GM19324 (cell line): ENCODE data around the gene S100A8.

Source experiments
- ATAC-seq: cut with Tn5 transposase; IDR thresholded peaks from one replicate; pipeline ENCODE4 v1.9.1; 2021; ENCODE audit warnings: mild to moderate bottlenecking, moderate library complexity; ENCODE audit not compliant: unreplicated experiment, low FRiP score

S100A8 gene

DNA sequence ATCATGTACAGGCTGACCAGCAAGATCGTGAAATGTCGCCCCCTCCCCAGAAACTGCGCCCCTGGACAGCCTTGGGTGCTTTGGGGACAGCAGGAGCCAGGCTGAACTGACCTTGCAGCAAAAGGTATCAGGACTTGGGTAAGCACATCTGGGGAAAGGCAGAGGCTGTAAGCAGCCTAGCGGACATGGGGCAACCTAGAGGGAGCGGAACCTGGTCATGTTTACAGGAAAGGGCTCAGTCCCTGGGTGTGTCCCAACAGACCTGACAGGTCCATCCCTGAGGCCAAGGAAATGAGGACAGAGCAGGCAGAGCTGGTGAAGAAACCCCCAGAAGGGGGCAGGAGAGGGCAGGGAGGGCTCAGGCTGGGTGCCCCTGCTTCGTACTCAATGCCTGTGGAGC is 3.1 kb upstream of the S100A8 start:
- ATAC-seq = no peak

DNA sequence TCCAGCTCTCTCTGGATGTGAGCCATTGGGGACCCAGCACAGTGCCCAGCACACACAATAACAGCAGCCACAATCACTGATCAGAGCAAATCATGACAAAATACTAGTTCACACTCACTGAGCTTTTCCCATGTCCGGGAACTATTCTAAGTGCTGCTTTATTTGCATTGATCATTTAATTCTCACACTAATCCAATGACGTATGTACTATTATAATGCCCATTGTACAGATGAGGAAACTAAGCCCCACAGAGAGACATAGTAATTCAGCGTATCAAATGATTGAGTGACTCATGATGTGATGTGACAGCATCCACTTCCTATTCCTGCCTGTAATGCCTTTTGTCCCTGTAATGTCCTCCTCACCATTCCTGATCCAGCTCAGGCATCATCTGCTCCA is 1.9 kb upstream of the S100A8 start:
- no peak for ATAC-seq

DNA sequence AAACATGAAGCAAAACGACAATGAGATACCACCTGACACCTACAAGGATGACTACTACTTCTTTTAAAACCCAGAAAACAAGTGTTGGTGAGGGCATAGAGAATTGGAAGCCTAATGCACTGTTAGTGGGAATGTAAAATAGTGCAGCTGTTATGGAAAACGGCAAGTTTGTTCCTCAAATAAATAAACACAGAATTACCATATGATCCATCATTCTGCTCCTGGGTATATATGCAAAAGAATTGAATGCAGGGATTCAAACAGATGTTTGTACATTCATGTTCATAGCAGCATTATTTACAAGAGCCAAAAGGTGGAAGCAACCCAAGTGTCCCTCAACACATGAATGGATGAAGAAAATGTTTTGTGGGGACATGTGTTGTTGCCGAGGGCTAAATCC is 1.4 kb upstream of the S100A8 start:
- ATAC-seq = no peak

DNA sequence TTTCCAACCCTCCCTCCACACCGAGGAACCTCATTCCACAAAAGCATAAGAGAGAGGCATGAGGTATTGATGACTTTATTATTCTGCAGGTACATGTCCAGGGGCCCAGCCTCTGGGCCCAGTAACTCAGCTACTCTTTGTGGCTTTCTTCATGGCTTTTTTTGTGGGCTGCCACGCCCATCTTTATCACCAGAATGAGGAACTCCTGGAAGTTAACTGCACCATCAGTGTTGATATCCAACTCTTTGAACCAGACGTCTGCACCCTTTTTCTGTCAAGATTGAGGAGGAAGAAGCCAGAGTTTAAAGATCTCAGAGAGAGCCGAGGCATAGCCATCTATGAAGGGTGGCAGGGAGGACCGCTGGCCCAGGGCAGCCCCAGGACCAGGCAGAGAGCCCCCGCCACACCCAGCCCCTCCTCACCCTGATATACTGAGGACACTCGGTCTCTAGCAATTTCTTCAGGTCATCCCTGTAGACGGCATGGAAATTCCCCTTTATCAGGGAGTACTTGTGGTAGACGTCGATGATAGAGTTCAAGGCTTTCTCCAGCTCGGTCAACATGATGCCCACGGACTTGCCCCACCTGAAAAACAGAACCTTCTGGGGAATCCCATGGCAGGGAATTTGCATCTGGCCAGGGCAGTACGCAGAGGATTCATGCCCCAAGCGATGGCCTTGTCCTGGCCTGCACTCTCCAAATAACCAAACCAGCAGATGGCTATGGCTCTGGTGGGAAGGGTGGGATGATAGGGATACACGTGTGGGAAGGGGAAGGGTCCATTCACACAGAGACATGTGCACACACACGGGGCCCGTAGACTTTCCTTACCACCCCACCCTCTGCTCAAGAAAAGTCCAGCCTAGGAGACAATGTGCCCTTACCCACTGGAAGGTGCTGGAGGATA is 647 bp downstream of the S100A8 start:
- no peak for ATAC-seq

DNA sequence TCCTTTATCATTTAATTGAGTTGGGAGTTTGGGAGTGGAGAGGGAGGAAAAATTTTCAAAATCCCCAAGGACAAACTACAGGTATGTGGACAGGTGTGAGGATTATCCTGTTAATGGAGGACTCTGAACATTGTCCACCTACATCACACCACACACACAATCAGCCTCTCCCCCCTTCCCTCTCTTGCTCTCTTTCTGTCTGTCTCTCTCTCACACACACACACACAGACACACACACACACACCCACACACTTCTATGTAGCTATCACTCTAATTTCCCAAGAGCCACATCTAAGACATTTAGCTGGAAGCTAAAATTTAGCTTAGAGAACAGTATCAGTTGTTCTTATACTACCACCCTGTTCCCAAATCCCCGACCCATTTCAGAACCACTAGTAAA is 1.5 kb downstream of the S100A8 start:
- ATAC-seq = no peak

DNA sequence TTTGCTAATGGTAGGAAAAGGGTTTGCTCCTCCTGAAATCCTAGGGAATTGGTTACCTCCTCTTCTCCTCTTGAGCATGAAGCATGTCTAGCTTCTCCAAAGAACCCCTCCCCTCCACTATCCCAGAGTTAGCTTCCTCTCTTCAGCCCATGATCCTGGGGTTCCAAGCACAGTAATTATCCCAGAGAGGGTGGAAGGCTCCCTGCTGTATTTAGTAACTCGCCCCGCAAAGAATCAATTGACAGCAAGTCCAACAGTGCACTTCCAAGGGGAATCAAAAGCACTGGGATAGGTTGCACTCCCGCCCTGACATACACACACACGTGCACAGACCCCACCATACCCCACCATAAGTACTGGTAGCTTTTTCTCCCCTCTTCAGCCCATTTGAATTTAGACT is 3.1 kb downstream of the S100A8 start:
- ATAC-seq = no peak

DNA sequence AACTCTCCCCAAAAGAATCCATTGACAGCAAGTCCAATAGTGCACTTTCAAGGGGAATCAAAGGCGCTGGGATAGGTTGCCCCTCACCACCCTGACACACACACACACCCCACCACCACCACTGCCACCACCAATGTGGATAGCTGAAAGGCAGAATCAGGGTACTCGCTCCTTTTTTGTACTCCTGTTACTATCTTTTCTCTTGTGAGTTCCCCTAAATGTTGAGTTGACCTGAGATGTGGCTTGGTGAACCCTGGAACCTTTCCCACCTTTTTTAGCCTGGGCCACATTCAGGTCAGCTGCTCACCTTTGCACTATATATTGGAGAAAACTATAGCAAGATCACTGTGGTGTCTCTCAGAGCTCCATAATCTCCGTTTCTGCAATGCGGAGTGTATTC is 3.9 kb downstream of the S100A8 start:
- ATAC-seq = no peak

DNA sequence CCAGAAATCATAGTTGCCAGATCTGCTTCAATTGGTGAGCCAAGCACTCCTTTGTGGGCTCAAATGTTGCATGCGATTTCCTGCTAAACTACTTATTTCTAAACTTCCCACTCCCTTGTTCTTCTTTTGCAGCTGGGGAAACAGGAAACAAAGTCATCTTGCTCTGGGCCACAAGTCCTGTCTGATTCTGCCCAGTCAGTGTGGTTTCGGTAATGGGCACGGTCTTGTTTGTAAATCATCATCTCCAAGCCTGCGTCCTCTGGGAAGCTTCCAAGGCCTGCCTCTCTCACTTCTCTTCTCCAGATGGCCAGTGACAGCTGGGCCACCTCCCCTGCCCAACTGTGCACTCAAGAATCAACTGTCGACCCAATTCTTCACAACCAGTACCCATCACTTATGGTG is 4.4 kb downstream of the S100A8 start:
- no peak for ATAC-seq

DNA sequence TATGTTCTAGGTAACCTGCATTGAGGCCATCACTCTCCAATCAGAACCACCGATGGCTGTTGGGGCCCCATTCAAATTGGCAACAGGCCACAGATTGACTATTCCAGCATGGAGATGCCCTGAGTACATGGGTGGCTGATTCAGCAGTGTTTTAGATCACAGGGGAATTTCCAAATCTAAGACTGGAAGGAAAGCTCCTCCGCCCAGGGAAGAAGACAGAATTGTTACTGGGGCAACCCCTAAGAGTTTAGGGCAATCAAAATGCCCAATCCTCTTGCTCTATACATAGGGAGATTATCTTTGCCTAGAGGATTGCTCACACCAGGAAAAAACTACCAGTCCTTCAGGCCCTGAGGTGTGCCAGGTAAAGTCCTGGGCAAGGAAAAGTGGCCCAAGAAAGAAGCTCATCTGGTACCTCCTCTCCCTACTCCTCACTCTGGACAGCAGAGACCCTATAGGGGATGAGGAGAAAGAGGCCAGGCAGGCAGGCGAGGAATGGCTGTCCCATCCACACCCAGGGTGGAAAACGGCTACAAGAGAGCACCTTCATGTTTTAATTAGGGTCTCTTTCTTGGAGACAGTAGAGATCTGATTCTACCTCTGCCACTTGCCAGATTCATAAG is 5.8 kb downstream of the S100A8 start:
- no peak for ATAC-seq

DNA sequence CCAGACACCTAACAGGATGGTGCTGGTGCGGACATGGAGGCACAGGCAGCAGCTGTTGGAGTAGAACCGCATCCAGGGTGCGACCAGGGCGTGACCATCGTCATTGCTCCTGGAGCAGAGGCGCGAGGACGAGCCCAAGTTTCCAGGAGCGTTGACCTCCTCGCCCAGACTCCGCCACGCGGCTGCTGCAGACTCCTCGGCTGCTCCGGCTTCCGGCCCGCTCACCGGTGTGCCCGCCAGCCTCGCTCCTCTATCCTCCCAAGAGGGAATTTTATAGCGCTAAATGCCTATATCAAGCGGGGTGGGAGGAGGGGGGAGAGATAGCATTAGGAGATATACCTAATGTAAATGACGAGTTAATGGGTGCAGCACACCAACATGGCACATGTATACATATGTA is 10.2 kb downstream of the S100A8 start:
- ATAC-seq = no peak

DNA sequence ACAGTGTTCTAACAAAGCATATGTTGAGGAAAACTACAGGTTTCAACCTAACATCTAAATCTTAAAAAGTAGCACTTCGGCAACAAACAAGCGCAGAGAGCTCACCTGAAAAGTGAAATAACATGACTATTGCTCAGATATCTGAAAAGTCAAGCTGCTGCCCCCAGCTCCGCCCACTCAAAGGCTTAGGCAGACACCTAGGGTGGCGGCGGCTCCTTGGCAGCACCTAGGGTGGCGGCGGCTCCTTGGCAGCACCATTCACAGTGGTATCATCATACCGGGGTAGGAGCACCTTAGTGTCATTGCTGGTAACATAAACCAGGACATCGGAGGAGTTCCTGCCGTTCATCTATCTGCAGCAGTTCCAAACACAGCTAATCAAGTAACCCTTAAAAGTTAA is 11.3 kb downstream of the S100A8 start:
- no peak for ATAC-seq

DNA sequence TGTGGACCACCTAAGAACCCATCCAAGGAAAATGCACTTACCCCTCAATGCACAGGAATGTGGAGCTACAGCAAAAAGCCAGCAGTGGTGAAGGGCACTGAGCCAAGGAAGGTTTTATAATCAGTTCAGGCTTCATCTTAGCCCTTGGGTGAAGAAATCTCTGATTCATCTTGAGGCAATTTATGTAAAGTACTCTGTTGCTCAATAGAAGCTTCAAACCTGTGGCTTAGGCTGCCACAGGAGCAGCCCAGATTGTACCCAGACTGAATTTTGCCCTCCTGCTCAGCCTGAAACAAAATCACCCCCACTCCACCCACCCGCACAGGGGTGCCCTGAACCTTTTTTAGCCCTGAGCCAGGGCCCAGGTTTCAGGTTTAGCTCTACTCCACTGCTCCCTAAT is 15.4 kb downstream of the S100A8 start, which contains the start of gene S100A12:
Gene S100A12 (minus strand): TSS at position 111 of the 400 bp plus-strand sequence. CDS start 1,029 bp downstream, outside the sequence.
- no peak for ATAC-seq

DNA sequence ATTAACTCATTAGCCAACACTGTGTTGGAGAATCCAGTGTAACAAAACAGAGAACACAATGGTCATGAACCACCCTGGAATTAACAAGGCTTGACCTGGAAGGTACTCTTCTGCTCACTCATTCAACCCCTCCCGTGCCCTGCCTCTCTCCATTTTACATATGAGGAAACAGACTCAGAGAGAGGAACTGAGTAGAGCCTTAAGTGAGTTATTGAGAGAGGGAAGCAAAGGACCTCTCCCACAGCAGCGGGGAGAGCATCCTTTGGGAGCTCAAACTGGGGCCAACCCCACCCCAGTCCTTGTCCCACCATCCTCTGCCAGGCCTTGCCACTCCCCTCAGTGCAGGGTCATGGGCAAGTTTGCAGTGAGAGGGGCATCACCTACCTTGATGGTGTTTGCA is 16.8 kb downstream of the S100A8 start:
- no peak for ATAC-seq

DNA sequence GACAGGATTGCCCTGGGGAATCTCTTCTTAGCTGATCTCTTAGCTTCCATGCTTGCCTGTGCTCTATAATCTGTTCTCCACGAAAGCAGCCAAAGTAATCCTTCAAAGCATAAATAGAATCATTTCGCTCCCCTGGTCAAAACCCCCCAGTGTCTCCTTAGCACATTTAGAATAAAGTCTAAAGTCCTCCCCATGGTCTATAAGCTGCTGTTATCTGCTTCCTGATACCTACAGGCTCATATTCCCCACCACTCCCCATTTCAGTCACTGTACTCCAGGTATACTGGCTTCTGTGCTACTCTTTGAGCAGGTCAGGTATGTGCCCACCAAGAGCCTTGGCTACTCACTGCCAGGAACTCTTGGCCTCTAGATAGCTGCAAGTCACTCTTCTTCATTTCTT is 18.3 kb downstream of the S100A8 start:
- no peak for ATAC-seq

DNA sequence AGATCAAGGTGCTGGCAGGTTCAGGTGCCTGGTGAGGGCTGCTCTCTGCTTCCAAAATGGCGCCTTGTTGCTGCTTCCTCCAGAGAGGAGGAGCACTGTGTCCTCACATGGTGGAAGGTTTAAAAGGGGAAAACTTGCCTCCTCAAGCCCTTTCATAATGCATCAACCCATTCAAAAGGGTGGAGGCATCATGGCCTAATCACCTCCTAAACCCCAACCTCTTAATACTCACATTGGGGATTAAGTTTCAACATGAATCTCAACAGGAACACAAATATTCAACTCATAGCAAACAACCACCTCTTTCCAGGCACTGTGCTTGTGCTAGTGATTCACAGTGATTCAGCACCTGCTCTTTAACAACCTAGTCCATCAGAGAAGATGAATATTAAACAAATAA is 19.6 kb downstream of the S100A8 start:
- ATAC-seq = no peak

DNA sequence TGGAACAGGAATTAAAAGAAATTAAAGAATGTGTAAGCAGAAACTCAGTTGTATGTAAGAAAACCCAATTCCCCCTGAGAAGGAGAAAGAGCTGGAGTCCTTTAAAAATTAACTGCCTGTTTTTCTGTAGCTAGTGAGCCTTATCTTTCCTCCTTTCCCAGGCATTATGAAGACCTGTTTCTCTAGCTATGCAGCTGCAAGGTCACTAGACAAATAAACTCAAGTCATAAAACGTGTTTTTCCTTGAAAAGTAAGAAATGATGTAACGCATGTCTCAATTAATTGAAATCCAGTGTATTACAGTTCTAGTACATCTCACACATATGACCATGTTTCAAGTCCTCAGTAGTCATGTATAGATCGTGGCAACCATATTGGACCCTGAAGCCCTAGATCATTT is 20.7 kb downstream of the S100A8 start:
- ATAC-seq = no peak

DNA sequence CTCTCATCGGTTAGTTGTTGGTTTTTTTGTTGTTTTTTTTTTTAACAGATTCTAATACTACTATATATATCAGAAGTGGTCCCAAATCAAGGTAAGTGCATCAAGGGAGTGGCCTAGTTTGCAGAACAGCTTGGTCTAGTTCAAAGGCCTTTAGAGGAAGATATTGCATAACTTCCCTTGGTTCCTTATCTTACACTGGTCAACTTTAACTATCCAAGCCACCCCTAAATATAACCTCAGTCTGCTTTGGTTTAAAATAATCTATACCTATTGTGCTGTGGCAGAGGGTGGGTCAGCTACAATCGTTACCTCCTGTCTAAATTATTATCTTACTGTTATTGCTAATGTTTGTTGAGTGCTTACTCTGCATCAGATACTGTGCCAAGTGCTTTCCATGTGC is 22.4 kb downstream of the S100A8 start:
- no peak for ATAC-seq

DNA sequence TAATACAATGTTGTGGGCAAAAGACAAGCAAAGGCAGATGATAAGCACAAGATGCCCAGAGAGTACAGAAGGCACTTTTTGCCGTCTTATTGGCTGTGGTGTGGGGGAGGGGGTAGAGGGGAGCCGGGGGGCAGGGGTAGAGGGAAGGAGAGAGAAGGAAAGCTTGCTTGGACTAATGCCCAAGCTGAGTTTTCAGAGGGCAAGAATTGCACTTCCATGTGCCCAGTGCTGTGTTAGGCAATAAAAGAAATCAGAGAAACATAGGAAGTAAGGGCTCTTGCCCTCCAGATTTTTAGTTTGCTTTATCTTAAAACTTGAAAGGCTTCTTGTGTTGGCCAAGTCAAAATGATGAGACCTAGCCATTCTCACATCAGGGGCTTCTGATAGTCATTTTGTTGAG is 23.8 kb downstream of the S100A8 start:
- no peak for ATAC-seq

DNA sequence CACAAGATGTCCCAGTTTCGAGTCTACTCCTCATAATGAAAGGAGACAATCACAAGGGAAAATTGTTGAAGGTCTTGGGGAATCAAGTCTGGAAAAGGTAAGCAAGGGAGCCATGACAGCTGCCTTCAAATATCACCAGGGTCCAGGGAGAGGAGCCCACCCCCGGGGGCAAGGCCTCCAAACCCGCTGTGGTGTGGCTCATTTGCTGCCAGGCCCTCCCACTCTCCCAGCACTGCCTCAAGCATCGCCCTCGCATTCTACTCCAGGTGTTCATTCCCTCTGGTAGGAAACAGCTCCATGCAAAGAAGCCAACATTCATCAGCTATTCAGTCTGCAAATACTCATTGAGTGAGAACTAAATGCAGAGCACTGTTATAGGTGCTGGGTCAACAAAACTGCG is 24.6 kb downstream of the S100A8 start:
- no peak for ATAC-seq

DNA sequence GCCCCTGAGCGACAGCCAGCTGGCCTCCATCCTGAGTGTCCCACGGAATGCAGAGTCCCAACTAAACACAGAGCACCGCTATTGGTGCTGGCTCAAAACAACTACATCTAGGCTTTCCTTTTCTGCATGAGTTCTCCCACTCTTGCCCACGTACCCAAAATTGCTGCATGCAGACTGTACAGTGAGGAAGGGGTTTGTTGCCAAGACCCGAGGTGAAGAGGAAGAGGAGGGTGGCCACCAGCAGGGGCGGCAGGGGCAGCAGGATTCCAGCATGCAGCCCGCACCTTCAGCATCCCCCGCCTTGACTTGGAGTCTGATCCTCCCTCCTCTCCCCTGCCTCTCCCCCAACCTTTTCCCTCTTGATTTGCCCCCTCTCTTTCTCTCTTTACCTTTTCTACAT is 25.2 kb downstream of the S100A8 start:
- ATAC-seq = no peak

DNA sequence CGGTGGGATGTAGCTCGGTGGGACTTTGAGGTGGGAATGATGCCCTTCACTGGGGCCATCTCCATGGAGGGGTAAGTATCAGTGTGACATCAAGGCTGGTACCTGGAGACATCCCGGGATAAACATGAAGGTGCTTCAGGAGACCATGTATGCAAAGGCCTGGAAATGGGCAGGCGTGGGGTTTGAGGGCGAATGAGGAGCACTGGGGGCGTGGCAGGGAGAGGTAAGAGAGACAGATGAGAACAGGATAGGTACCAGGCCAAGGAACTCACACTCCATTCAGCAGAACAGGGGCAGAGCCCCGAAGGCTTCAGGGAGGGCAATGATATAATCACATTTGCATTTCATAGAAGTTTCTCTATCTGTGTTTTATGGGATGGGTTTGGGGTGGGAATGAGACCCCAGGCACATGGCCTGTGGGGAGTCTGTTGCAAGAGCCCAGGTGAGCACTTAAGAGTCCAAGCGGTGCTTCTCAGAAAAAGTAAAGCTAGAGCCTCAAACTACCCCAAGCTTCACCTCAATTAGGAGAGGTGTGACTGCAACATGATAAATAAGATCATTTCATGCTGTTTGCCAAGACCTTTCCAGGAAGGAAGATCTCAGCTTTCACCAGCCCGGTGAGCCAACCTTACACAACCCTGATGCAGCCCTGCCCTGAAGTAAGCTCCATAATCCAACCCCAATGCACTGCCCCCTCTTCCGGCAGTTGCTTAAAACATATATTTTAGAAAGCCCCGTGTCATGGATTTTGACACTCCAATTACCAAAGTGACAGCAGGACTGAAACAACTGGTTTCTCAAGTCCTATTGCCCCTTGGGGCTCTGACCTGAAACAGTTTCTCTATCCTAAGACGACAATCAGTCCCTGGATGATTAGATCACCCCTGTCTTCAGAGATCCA is 25.9 kb downstream of the S100A8 start:
- no peak for ATAC-seq
